Right lobe of liver (tissue), 6 donors: ENCODE results near the gene RALGPS1. TPM values are rescaled to one million over a fixed set of nuclear protein-coding genes. Genes with fewer than 3 reads are reported as not detected.

ENCODE experiments used
- ATAC-seq, 4 donors: fragments of 200-7000 bp; cut with Tn5 transposase; one replicate each; pipeline ENCODE4 v1.9.1; 2020; ENCODE audit warnings: mild to moderate bottlenecking in 4 of 4, moderate library complexity in 4 of 4
- DNase-seq, 3 donors: peaks; one replicate each; pipeline ENCODE4 v3.0.0-alpha.2; 2020
- H3K27ac ChIP-seq, 3 donors: fragments of 200-600 bp; one replicate each; pipeline ENCODE4 v1.8.0; 2022
- H3K27me3 ChIP-seq, 2 donors: fragments of 200-600 bp; one replicate each; pipeline ENCODE4 v1.8.0; 2022
- H3K36me3 ChIP-seq, 4 donors: fragments of 200-600 bp; sonication (generic) in 1 of 4; one replicate each; pipeline versions ENCODE4 v1.5.1 to v1.8.0; 2017 to 2022; ENCODE audit warnings: control low read depth in 1 of 4
- H3K4me1 ChIP-seq, 4 donors: fragments of 200-600 bp; sonication (generic) in 1 of 4; one replicate each; pipeline versions ENCODE4 v1.5.1 to v1.8.0; 2017 to 2022; ENCODE audit warnings: control low read depth in 1 of 4
- H3K4me3 ChIP-seq, 3 donors: fragments of 200-600 bp; one replicate each; pipeline ENCODE4 v1.8.0; 2022
- H3K9me3 ChIP-seq, 4 donors: fragments of 200-600 bp; sonication (generic) in 1 of 4; one replicate each; pipeline versions ENCODE4 v1.5.1 to v1.8.0; 2017 to 2022; ENCODE audit warnings: control low read depth in 1 of 4
- POLR2A ChIP-seq: fragments of 450-650 bp; IDR thresholded peaks from one replicate; pipeline ENCODE4 v1.6.1; 2017; ENCODE audit warnings: antibody characterized with exemption, mild to moderate bottlenecking
- WGBS: methylation state at CpG from one replicate; pipeline ENCODE4 v1.1.6; 2018; ENCODE audit warnings: low coverage, low lambda C conversion rate; ENCODE audit not compliant: insufficient coverage; ENCODE audit errors: missing lambda C conversion rate; 5-methylcytosine and 5-hydroxymethylcytosine counted together
- intact Hi-C, 2 donors: fragments of 100-400 bp; cut with DNase I; formaldehyde crosslinking; loops; one replicate each; pipeline versions ENCODE4 v1.11.2 to v1.14.1; 2022
- total RNA-seq, 6 experiments: library from RNA; depleted of rRNA in 2 of 6; stranded (reverse); fragments of >200 nt in 2 of 6; fragmentation: NEBNext Ultra II Directional in 3 of 6; extraction: Animal tissue kit (Norgen Biotek cat#: 25700) in 3 of 6; gene quantifications; one replicate each; pipeline versions ENCODE4 v1.1.0 to v1.2.4, GENCODE V29; 2016 to 2023
- TF ChIP-seq, protein P1 (sequence below), 4 donors: fragments of 200-600 bp in 3 of 4; fragments of 450-650 bp in 1 of 4; IDR thresholded peaks; one replicate each; pipeline versions ENCODE4 v1.5.1 to v1.8.0; 2016 to 2022; ENCODE audit warnings: antibody characterized with exemption in 4 of 4, mild to moderate bottlenecking in 2 of 4
- donor health status: DM: no; HTN: yes; CAD: no.
- donor health status: DM: no; HTN: no; CAD: no.
- donor health status: DM: no; HTN: no; CAD: no.
- donor health status: DM: no; HTN: yes; CAD: no.
- donor health status: DM: no; HTN: yes; CAD: no.

RALGPS1 gene
- total RNA-seq, 6 experiments from 2014 or later = 1.2 to 3.8 (median 2.4) TPM

DNA sequence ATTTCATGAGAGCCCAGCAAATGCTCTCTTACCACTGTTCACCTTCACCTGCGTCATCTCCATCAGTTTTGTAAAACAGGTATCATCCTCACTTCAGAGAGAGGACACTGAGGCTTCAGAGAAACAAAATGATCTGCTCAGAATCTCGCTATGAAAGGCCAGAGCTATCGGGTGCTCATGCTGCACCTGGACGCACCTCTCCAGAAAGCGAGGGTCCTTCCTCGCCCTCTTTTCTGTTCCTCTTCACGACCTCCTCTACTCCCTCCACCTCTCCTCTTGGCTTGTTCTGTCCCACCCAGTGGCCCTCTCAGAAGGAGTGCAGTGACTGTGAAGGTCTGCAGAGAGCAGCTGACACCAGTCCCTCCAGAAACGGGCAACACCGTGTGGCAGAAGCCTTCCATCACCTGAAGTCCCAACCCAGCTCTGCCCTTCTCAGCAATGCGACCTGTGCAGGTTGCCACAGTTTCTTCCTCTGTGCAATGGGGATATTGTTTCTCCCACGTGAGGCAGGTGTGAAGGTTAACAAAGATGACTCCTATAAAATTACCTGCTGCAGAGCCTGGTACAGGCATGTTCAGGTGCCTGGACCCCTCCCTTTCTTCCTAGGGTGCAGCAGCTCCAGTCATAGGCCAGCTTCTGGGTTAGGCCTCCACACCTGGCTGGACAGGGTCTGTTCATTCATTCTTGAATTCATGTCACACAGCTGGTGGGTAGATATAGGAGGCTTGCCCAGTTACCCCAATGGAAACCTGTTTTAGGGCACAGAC lies 253.2 kb downstream of the RALGPS1 start:
- DNase-seq = no peak
- intact Hi-C loops = no loop called here
- H3K36me3 ChIP-seq = no peaks in the 10 kb centered on the region

DNA sequence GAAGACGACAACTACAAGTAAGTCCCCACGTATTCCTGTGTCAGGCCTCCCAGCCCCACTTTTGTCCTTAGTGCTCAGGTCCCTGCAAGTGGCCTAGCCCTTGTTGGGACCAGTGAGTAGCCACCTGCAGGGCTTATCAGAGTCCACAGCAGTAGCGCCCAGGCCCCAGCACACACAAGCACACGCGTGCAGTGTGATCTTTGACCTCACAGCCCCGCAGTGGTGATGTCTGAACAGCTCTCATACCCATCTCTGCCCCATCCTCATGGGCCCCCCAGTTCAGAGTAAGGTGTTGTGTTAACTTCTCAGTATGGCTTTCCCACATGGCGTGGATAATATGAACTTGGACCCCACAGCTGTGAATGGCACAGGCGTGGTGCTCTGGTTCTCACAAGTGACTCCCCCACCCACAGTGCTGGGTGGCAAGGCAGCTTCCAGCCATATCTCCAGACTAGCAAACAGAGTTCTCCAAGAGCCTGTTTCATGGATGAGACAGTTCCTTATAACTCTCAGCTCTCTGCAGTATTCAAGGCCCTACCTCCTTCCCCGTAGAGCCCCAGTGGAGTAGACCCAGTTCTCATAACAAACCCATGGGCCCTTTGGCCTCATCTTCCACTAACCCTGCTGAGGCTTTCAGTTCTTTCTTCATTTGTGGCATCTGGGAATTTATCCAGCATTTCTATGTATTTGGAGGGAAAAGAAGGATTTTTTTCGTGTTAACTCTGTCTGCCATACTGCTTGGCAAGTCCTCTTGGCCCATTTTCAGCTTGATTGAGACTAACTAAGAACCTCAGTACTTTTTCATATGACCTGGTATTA lies 254.4 kb downstream of the RALGPS1 start:
- no peak overlapping the region for H3K4me3 ChIP-seq
- no peaks in the 10 kb centered on the region for H3K9me3 ChIP-seq
- no peak for ATAC-seq
- no peaks in the 10 kb centered on the region for H3K36me3 ChIP-seq
- WGBS = 90% methylated on average over 4 of the region's 10 CpGs
- no peak overlapping the region for H3K27ac ChIP-seq
- TF ChIP-seq, protein P1, sequence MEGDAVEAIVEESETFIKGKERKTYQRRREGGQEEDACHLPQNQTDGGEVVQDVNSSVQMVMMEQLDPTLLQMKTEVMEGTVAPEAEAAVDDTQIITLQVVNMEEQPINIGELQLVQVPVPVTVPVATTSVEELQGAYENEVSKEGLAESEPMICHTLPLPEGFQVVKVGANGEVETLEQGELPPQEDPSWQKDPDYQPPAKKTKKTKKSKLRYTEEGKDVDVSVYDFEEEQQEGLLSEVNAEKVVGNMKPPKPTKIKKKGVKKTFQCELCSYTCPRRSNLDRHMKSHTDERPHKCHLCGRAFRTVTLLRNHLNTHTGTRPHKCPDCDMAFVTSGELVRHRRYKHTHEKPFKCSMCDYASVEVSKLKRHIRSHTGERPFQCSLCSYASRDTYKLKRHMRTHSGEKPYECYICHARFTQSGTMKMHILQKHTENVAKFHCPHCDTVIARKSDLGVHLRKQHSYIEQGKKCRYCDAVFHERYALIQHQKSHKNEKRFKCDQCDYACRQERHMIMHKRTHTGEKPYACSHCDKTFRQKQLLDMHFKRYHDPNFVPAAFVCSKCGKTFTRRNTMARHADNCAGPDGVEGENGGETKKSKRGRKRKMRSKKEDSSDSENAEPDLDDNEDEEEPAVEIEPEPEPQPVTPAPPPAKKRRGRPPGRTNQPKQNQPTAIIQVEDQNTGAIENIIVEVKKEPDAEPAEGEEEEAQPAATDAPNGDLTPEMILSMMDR (IDR thresholded peaks at IDR 0.05) = no peak
- no peak for TF ChIP-seq POLR2A
- H3K27me3 ChIP-seq = no peaks in the 10 kb centered on the region
- intact Hi-C loops = no loop called here
- no peaks in the 10 kb centered on the region for H3K4me1 ChIP-seq
- peak in 1 of 3 donors; percentile 23 for DNase-seq

More for the DNA sequence above, 253.2 kb downstream of the RALGPS1 start:
- ATAC-seq = no peak
- no peak overlapping the region for H3K4me3 ChIP-seq
- H3K9me3 ChIP-seq = no peaks in the 10 kb centered on the region
- no peaks in the 10 kb centered on the region for H3K27me3 ChIP-seq
- WGBS = 90% methylated on average over 10 of the region's 11 CpGs
- H3K4me1 ChIP-seq = no peaks in the 10 kb centered on the region
- H3K27ac ChIP-seq = no peak overlapping the region
- TF ChIP-seq POLR2A = no peak
- TF ChIP-seq, protein P1 (IDR thresholded peaks at IDR 0.05) = no peak

DNA sequence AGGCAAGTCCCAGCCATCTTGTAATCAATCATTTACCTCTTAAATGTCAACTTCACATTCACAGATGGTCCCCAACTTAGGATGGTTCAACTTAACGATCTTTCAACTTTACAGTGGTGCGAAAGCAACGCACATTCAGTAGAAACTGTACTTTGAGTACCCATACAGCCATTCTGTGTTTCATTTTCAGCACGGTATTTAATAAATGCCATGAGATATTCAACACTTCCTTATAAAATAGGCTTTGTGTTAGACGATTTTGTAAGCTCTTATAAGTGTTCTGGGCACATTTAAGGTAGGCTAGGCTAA lies 254.9 kb downstream of the RALGPS1 start:
- Histone ChIP-seq H3K27me3 (no peaks in the 10 kb centered on the region), H3K9me3 (no peaks in the 10 kb centered on the region), H3K4me1 (no peaks in the 10 kb centered on the region), H3K4me3 (no peak overlapping the region), H3K36me3 (no peaks in the 10 kb centered on the region), H3K27ac (no peak overlapping the region)
- ATAC-seq (no peak), DNase-seq (no peak)
- WGBS = 70% methylated on average over 5 of the region's 5 CpGs
- intact Hi-C loops = no loop called here
- no peak for TF ChIP-seq POLR2A
- TF ChIP-seq, protein P1 (IDR thresholded peaks at IDR 0.05) = no peak

DNA sequence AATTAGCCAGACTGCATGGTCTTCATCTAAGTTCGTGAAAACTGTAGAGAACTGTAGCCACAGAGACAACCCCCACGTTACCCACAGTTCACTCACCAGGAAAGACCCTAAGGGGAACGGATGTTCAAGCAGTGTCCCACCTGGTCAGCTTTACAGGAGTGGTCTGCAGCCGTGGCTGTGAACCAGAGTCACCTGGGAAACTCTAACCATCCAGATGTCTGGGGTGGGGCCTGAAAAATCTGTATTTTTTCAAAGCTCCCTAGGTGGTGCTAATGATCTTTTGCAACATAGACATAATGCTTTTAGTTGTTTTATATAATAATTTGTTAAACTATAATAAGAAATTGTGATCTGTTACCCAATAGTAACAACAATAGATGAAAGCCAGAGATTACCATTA lies 255.5 kb downstream of the RALGPS1 start:
- no peak for ATAC-seq
- WGBS = 90% methylated on average over 3 of the region's 4 CpGs

More for the DNA sequence above, 255.5 kb downstream of the RALGPS1 start:
- no peaks in the 10 kb centered on the region for H3K4me1 ChIP-seq
- DNase-seq = no peak
- TF ChIP-seq POLR2A = no peak
- TF ChIP-seq, protein P1 (IDR thresholded peaks at IDR 0.05) = no peak
- no peaks in the 10 kb centered on the region for H3K36me3 ChIP-seq
- H3K27me3 ChIP-seq = no peaks in the 10 kb centered on the region
- H3K4me3 ChIP-seq = no peak overlapping the region
- no peak overlapping the region for H3K27ac ChIP-seq
- no peaks in the 10 kb centered on the region for H3K9me3 ChIP-seq
- intact Hi-C loops = no loop called here
